ENCODE measurements around the gene FTL.

FTL gene

GRCh38 chr19:48988286-48988685 is 23.2 kb downstream of the FTL start:
- in situ Hi-C loops (cut with MboI; ENCODE audit: low pct_unique_long_range_greater_than_20kb, low sequenced_read_pairs), result no loop called here
- DNase-seq, result no peak

GRCh38 chr19:48988860-48989259 is 23.8 kb downstream of the FTL start:
- DNase-seq, result no peak
- in situ Hi-C loops (cut with MboI; ENCODE audit: low pct_unique_long_range_greater_than_20kb, low sequenced_read_pairs), result no loop called here

- no peak for DNase-seq
- in situ Hi-C loops (cut with MboI; ENCODE audit: low pct_unique_long_range_greater_than_20kb, low sequenced_read_pairs), result no loop called here
Observed at GRCh38 chr19:48989701-48990291, 24.7 kb downstream of the FTL start.

- no peak for DNase-seq
- in situ Hi-C loops (cut with MboI; ENCODE audit: low pct_unique_long_range_greater_than_20kb, low sequenced_read_pairs), result no loop called here
Observed at GRCh38 chr19:48990400-48990799, 25.3 kb downstream of the FTL start.

- no peak for DNase-seq
- in situ Hi-C loops (cut with MboI; ENCODE audit: low pct_unique_long_range_greater_than_20kb, low sequenced_read_pairs), result no loop called here
Observed at GRCh38 chr19:48991011-48991609, 26.0 kb downstream of the FTL start.

GRCh38 chr19:48991873-48992580 is 26.9 kb downstream of the FTL start:
- DNase-seq, result peak; percentile 48
- in situ Hi-C loops (cut with MboI; ENCODE audit: low pct_unique_long_range_greater_than_20kb, low sequenced_read_pairs), result no loop called here

GRCh38 chr19:48992581-48993174 is 27.6 kb downstream of the FTL start:
- no peak for DNase-seq
- in situ Hi-C loops (cut with MboI; ENCODE audit: low pct_unique_long_range_greater_than_20kb, low sequenced_read_pairs), result no loop called here

- peak; percentile 100 for DNase-seq
- in situ Hi-C loops (cut with MboI; ENCODE audit: low pct_unique_long_range_greater_than_20kb, low sequenced_read_pairs), result no loop called here
Observed at GRCh38 chr19:48993175-48994034, 28.3 kb downstream of the FTL start, which contains the start of the genes GYS1 and RUVBL2. GYS1 (minus strand) TSS chr19:48993309; CDS start chr19:48993112, 197 bp downstream. RUVBL2 (plus strand) TSS chr19:48993887; CDS start chr19:48993912, 25 bp downstream.

GRCh38 chr19:48994035-48994386 is 28.9 kb downstream of the FTL start:
- in situ Hi-C loops (cut with MboI; ENCODE audit: low pct_unique_long_range_greater_than_20kb, low sequenced_read_pairs), result no loop called here
- DNase-seq, result no peak

GRCh38 chr19:48997972-48998371 is 32.9 kb downstream of the FTL start:
- peak; percentile 75 for DNase-seq
- in situ Hi-C loops (cut with MboI; ENCODE audit: low pct_unique_long_range_greater_than_20kb, low sequenced_read_pairs), result no loop called here

- in situ Hi-C loops (cut with MboI; ENCODE audit: low pct_unique_long_range_greater_than_20kb, low sequenced_read_pairs), result no loop called here
- DNase-seq, result peak; percentile 70
Observed at GRCh38 chr19:48999481-49000325, 34.6 kb downstream of the FTL start.

GRCh38 chr19:49004133-49004532 is 39.0 kb downstream of the FTL start:
- no peak for DNase-seq
- in situ Hi-C loops (cut with MboI; ENCODE audit: low pct_unique_long_range_greater_than_20kb, low sequenced_read_pairs), result no loop called here

GRCh38 chr19:49004964-49005614 is 40.0 kb downstream of the FTL start:
- in situ Hi-C loops (cut with MboI; ENCODE audit: low pct_unique_long_range_greater_than_20kb, low sequenced_read_pairs), result no loop called here
- DNase-seq, result no peak

- in situ Hi-C loops (cut with MboI; ENCODE audit: low pct_unique_long_range_greater_than_20kb, low sequenced_read_pairs), result no loop called here
- DNase-seq, result no peak
Observed at GRCh38 chr19:49006905-49007304, 41.8 kb downstream of the FTL start.

- no peak for DNase-seq
- in situ Hi-C loops (cut with MboI; ENCODE audit: low pct_unique_long_range_greater_than_20kb, low sequenced_read_pairs), result no loop called here
Observed at GRCh38 chr19:49009828-49010227, 44.7 kb downstream of the FTL start.

GRCh38 chr19:49010453-49010852 is 45.3 kb downstream of the FTL start:
- no peak for DNase-seq
- in situ Hi-C loops (cut with MboI; ENCODE audit: low pct_unique_long_range_greater_than_20kb, low sequenced_read_pairs), result no loop called here

- in situ Hi-C loops (cut with MboI; ENCODE audit: low pct_unique_long_range_greater_than_20kb, low sequenced_read_pairs), result no loop called here
Observed at GRCh38 chr19:49011194-49011593, 46.1 kb downstream of the FTL start.

More at GRCh38 chr19:49011194-49011593, 46.1 kb downstream of the FTL start:
- DNase-seq, result no peak
